HepG2 (cell line): ENCODE data around the gene LRRC3. TPM values are rescaled to one million over a fixed set of nuclear protein-coding genes. Genes with fewer than 3 reads are reported as not detected.

Experiments
- CAMTA2 ChIP-seq: sonication (generic); formaldehyde crosslinking; IDR thresholded peaks from 2 replicates; pipeline ENCODE4 v1.4.0; 2020; ENCODE audit warnings: mild to moderate bottlenecking, missing genetic modification reagents, borderline replicate concordance
- HNRNPL ChIP-seq: fragments of 200-400 bp; formaldehyde crosslinking; IDR thresholded peaks from 2 replicates; pipeline ENCODE4 v1.6.1; 2017; ENCODE audit warnings: mild to moderate bottlenecking, low read depth, low read length
- KDM4B ChIP-seq: sonication (generic); formaldehyde crosslinking; IDR thresholded peaks from 2 replicates; pipeline ENCODE4 v1.4.0; 2020; ENCODE audit warnings: missing genetic modification reagents
- POLR2A ChIP-seq, 2 experiments: IDR thresholded peaks; 2 replicates each; pipeline ENCODE4 v1.6.1; 2011; ENCODE audit warnings: low read depth in 2 of 2, low read length in 2 of 2, mild to moderate bottlenecking in 1 of 2, moderate library complexity in 1 of 2; ENCODE audit not compliant: insufficient read depth in 1 of 2
- SMARCE1 ChIP-seq: fragments of 450-650 bp; IDR thresholded peaks from 2 replicates; pipeline ENCODE4 v1.6.1; 2017; ENCODE audit warnings: borderline replicate concordance
- SUZ12 ChIP-seq: fragments of 150-350 bp; IDR thresholded peaks from 2 replicates; pipeline ENCODE4 v1.6.1; 2014; ENCODE audit warnings: low read depth, low read length
- TOE1 ChIP-seq: sonication (generic); formaldehyde crosslinking; IDR thresholded peaks from 2 replicates; pipeline ENCODE4 v1.4.0; 2020; ENCODE audit warnings: mild to moderate bottlenecking, missing genetic modification reagents
- YY1 ChIP-seq: IDR thresholded peaks from 2 replicates; pipeline ENCODE4 v1.6.1; 2011; ENCODE audit warnings: low read length, low read depth, moderate library complexity, mild to moderate bottlenecking; ENCODE audit not compliant: insufficient read depth, insufficient replicate concordance
- ZKSCAN8 ChIP-seq: IDR thresholded peaks from 2 replicates; pipeline ENCODE4 v1.6.1; 2016; ENCODE audit warnings: borderline replicate concordance, missing genetic modification reagents, missing compliant biosample characterization
- ZNF17 ChIP-seq: sonication (generic); formaldehyde crosslinking; IDR thresholded peaks from 2 replicates; pipeline ENCODE4 v1.5.0; 2020; ENCODE audit warnings: mild to moderate bottlenecking, missing genetic modification reagents
- ZNF24 ChIP-seq: fragments of 450-650 bp; IDR thresholded peaks from 2 replicates; pipeline ENCODE4 v1.6.1; 2017; ENCODE audit warnings: antibody characterized with exemption, mild to moderate bottlenecking
- ZNF253 ChIP-seq: sonication (generic); formaldehyde crosslinking; IDR thresholded peaks from 2 replicates; pipeline ENCODE4 v1.8.0; 2022; ENCODE audit warnings: mild to moderate bottlenecking, missing genetic modification reagents, borderline replicate concordance
- ZNF292 ChIP-seq: sonication (generic); formaldehyde crosslinking; IDR thresholded peaks from 2 replicates; pipeline ENCODE4 v1.8.1; 2022; ENCODE audit warnings: mild to moderate bottlenecking, low read depth, missing genetic modification reagents, borderline replicate concordance
- ZNF329 ChIP-seq: sonication (generic); formaldehyde crosslinking; IDR thresholded peaks from 2 replicates; pipeline ENCODE4 v1.9.0; 2021; ENCODE audit warnings: low read depth, mild to moderate bottlenecking, missing genetic modification reagents
- ZNF335 ChIP-seq: sonication (generic); formaldehyde crosslinking; IDR thresholded peaks from 2 replicates; pipeline ENCODE4 v1.4.0; 2020; ENCODE audit warnings: missing genetic modification reagents
- ZNF44 ChIP-seq: sonication (generic); formaldehyde crosslinking; IDR thresholded peaks from 2 replicates; pipeline ENCODE4 v1.5.1; 2020; ENCODE audit warnings: mild to moderate bottlenecking, missing genetic modification reagents
- polyA plus RNA-seq, 8 experiments: library from polyadenylated mRNA; depleted of rRNA in 3 of 8; stranded (reverse) in 7 of 8; unstranded in 1 of 8; fragments of >200 nt; fragmentation: Illumina TruSeq in 4 of 8; extraction: Trizol in 4 of 8; gene quantifications; 2 replicates each; pipeline versions ENCODE4 v1.2.1 to v1.2.3, GENCODE V29; 2011 to 2016; ENCODE audit warnings: low read depth in 4 of 8, missing spikeins in 1 of 8, mixed read lengths in 1 of 8; ENCODE audit not compliant: insufficient read depth in 1 of 8
- total RNA-seq, 5 experiments: library from RNA; depleted of rRNA; stranded (reverse); fragments of >200 nt; fragmentation: Illumina TruSeq; extraction: Trizol; gene quantifications; 2 replicates each; pipeline ENCODE4 v1.2.3, GENCODE V29; 2016; ENCODE audit warnings: low read depth in 1 of 5
- TF ChIP-seq, protein P1 (sequence below): sonication (generic); formaldehyde crosslinking; IDR thresholded peaks from 2 replicates; pipeline ENCODE4 v1.5.0; 2020; ENCODE audit warnings: missing genetic modification reagents, mild to moderate bottlenecking, borderline replicate concordance
- TF ChIP-seq, protein P2 (sequence below): sonication (generic); formaldehyde crosslinking; IDR thresholded peaks from 2 replicates; pipeline ENCODE4 v1.4.0; 2020; ENCODE audit warnings: low read depth, missing genetic modification reagents
- TF ChIP-seq, protein P3 (sequence below): sonication (generic); formaldehyde crosslinking; IDR thresholded peaks from 2 replicates; pipeline ENCODE4 v1.5.0; 2020; ENCODE audit warnings: mild to moderate bottlenecking, missing genetic modification reagents
- TF ChIP-seq, protein P4 (sequence below): sonication (generic); formaldehyde crosslinking; IDR thresholded peaks from 2 replicates; pipeline ENCODE4 v1.8.0; 2022; ENCODE audit warnings: mild to moderate bottlenecking, missing genetic modification reagents, moderate library complexity

The LRRC3 gene
- total and polyA plus RNA-seq, 2 of the 13 experiments (the other 11 are each of a cell fraction or from before 2014, with no cell fraction given), result 4.8 to 16.5 TPM

DNA sequence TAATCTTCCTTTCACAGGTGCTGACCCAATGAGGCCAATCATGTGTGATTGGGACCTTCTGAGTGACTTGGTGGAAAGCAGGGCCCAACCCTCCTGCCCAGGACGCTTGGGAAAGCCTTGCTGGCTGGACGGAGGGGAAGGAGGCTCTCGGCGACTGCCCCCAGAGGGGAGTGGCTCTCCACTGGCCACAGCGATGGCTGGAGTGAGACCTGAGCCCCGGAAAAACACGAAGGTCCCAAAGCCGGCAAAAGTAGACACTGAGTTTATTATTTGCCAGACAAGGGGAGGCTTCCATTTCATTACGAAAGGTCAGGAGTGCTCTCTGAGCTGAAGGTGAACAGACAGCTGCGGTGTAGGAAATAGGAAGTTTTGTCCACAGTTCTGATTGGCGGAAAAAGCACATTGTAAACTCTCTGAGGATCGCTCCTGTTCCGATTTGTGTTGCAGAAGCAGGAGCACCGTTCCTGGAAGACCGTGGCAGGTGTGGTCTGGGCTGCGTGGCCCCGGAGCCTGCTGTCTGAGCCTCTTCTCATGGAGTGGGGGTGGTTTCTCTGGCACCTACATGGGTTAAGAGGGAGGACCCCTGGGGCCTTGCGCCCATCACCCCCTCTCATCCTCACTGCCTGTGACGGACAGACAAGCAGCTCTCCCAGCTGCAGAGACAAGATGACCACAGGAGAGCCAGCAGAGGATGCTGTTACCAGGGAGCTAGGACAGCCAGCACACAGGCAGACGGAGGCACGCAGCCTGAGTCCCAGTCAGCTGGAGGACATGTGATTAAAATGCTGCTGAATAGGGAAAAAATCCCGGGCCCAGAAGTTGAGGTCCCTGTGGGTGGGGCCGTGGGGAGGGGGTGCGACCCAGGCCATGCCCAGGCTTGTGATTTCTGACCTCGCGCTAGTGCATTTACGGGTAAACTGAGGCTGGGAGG is 43.2 kb downstream of the LRRC3 start (continued):
- TF ChIP-seq, protein P1, sequence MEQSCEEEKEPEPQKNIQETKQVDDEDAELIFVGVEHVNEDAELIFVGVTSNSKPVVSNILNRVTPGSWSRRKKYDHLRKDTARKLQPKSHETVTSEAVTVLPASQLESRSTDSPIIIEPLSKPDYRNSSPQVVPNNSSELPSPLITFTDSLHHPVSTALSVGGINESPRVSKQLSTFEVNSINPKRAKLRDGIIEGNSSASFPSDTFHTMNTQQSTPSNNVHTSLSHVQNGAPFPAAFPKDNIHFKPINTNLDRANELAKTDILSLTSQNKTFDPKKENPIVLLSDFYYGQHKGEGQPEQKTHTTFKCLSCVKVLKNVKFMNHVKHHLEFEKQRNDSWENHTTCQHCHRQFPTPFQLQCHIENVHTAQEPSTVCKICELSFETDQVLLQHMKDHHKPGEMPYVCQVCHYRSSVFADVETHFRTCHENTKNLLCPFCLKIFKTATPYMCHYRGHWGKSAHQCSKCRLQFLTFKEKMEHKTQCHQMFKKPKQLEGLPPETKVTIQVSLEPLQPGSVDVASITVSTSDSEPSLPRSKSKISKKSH (CRISPR knock-in tag), result peak; percentile 32; the same call in 1 of the 2 replicates
- TF ChIP-seq SUZ12 (no peak), ZKSCAN8 (CRISPR knock-in tag) (no peak), ZNF292 (no peak), ZNF335 (no peak), KDM4B (CRISPR knock-in tag) (no peak), ZNF329 (no peak), ZNF253 (CRISPR knock-in tag) (no peak), SMARCE1 (no peak), CAMTA2 (no peak), TOE1 (CRISPR knock-in tag) (no peak), POLR2A (IDR thresholded peaks at IDR 0.05; ENCODE audit: insufficient read depth in 1 of 2, low read depth in 2 of 2, low read length in 2 of 2) (no peak), ZNF24 (no peak), ZNF44 (no peak), ZNF17 (CRISPR knock-in tag) (no peak), HNRNPL (no peak), YY1 (no peak)
- TF ChIP-seq, protein P2, sequence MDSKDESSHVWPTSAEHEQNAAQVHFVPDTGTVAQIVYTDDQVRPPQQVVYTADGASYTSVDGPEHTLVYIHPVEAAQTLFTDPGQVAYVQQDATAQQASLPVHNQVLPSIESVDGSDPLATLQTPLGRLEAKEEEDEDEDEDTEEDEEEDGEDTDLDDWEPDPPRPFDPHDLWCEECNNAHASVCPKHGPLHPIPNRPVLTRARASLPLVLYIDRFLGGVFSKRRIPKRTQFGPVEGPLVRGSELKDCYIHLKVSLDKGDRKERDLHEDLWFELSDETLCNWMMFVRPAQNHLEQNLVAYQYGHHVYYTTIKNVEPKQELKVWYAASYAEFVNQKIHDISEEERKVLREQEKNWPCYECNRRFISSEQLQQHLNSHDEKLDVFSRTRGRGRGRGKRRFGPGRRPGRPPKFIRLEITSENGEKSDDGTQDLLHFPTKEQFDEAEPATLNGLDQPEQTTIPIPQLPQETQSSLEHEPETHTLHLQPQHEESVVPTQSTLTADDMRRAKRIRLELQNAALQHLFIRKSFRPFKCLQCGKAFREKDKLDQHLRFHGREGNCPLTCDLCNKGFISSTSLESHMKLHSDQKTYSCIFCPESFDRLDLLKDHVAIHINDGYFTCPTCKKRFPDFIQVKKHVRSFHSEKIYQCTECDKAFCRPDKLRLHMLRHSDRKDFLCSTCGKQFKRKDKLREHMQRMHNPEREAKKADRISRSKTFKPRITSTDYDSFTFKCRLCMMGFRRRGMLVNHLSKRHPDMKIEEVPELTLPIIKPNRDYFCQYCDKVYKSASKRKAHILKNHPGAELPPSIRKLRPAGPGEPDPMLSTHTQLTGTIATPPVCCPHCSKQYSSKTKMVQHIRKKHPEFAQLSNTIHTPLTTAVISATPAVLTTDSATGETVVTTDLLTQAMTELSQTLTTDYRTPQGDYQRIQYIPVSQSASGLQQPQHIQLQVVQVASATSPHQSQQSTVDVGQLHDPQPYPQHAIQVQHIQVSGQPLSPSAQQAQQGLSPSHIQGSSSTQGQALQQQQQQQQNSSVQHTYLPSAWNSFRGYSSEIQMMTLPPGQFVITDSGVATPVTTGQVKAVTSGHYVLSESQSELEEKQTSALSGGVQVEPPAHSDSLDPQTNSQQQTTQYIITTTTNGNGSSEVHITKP, result 0 out of 2 replicates have a peak, but pooled peaks have one; percentile 23
- TF ChIP-seq, protein P3, sequence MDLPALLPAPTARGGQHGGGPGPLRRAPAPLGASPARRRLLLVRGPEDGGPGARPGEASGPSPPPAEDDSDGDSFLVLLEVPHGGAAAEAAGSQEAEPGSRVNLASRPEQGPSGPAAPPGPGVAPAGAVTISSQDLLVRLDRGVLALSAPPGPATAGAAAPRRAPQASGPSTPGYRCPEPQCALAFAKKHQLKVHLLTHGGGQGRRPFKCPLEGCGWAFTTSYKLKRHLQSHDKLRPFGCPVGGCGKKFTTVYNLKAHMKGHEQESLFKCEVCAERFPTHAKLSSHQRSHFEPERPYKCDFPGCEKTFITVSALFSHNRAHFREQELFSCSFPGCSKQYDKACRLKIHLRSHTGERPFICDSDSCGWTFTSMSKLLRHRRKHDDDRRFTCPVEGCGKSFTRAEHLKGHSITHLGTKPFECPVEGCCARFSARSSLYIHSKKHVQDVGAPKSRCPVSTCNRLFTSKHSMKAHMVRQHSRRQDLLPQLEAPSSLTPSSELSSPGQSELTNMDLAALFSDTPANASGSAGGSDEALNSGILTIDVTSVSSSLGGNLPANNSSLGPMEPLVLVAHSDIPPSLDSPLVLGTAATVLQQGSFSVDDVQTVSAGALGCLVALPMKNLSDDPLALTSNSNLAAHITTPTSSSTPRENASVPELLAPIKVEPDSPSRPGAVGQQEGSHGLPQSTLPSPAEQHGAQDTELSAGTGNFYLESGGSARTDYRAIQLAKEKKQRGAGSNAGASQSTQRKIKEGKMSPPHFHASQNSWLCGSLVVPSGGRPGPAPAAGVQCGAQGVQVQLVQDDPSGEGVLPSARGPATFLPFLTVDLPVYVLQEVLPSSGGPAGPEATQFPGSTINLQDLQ (CRISPR knock-in tag), result 0 out of 2 replicates have a peak, but pooled peaks have one; percentile 49
- TF ChIP-seq, protein P4, sequence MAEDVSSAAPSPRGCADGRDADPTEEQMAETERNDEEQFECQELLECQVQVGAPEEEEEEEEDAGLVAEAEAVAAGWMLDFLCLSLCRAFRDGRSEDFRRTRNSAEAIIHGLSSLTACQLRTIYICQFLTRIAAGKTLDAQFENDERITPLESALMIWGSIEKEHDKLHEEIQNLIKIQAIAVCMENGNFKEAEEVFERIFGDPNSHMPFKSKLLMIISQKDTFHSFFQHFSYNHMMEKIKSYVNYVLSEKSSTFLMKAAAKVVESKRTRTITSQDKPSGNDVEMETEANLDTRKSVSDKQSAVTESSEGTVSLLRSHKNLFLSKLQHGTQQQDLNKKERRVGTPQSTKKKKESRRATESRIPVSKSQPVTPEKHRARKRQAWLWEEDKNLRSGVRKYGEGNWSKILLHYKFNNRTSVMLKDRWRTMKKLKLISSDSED (CRISPR knock-in tag), result no peak
